Muscle layer of colon (tissue), 2 donors: ENCODE data around the gene FEV.

ENCODE experiments used
- H3K27ac ChIP-seq: one replicate; pipeline ENCODE4 v1.7.0; 2013; ENCODE audit warnings: low read depth, mild to moderate bottlenecking, low read length, moderate library complexity
- H3K27me3 ChIP-seq, 2 donors: one replicate each; pipeline ENCODE4 v1.7.0; 2013; ENCODE audit warnings: low read length in 2 of 2, mild to moderate bottlenecking in 2 of 2; ENCODE audit not compliant: insufficient read depth in 2 of 2, control insufficient read depth in 1 of 2
- H3K36me3 ChIP-seq: one replicate; pipeline ENCODE4 v1.7.0; 2013; ENCODE audit warnings: mild to moderate bottlenecking, low read length; ENCODE audit not compliant: insufficient read depth
- H3K4me1 ChIP-seq: one replicate; pipeline ENCODE4 v1.7.0; 2013; ENCODE audit warnings: mild to moderate bottlenecking, low read length; ENCODE audit not compliant: insufficient read depth
- H3K4me3 ChIP-seq, 2 donors: one replicate each; pipeline ENCODE4 v1.7.0; 2013; ENCODE audit warnings: low read length in 2 of 2, low read depth in 1 of 2, mild to moderate bottlenecking in 1 of 2, moderate library complexity in 1 of 2
- H3K9ac ChIP-seq: one replicate; pipeline ENCODE4 v1.7.0; 2013; ENCODE audit warnings: low read length
- H3K9me3 ChIP-seq: one replicate; pipeline ENCODE4 v1.7.0; 2013; ENCODE audit warnings: mild to moderate bottlenecking, low read length
- donor health status: abdominal sarcoma.
- donor health status: Adenocarcinoma of cecum.

Gene FEV

DNA sequence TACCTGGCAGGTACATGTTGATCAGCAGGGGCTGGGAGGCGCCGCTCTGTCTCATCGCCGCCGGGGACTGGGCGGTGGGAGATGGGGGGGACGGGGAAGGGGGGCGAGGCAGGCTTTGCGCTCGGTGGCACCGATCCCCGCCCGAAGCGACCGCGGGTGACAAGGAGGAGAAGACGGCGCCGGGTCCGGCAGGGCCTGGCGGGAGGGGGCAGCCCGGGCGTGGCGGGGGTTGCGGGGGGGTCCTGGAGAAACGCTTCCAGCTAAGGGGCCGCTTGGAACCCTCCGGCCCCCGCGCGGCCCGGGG, at the start of gene FEV:
FEV (minus strand) TSS at position 164 of the 304 bp plus-strand sequence; CDS start at position 55, 109 bp downstream.
- H3K9me3 ChIP-seq = peaks cover 4% of the 10 kb centered on the region
- H3K27me3 ChIP-seq = peaks cover 66 to 88% of the 10 kb centered on the region in 2 donors
- peaks cover 18% of the 10 kb centered on the region for H3K4me1 ChIP-seq
- H3K9ac ChIP-seq = no peak within 1 kb of the TSS
- no peak within 1 kb of the TSS for H3K27ac ChIP-seq
- no peaks in the 10 kb centered on the region for H3K36me3 ChIP-seq
- peak within 1 kb of the TSS in 1 of 2 donors; percentile 20 for H3K4me3 ChIP-seq

DNA sequence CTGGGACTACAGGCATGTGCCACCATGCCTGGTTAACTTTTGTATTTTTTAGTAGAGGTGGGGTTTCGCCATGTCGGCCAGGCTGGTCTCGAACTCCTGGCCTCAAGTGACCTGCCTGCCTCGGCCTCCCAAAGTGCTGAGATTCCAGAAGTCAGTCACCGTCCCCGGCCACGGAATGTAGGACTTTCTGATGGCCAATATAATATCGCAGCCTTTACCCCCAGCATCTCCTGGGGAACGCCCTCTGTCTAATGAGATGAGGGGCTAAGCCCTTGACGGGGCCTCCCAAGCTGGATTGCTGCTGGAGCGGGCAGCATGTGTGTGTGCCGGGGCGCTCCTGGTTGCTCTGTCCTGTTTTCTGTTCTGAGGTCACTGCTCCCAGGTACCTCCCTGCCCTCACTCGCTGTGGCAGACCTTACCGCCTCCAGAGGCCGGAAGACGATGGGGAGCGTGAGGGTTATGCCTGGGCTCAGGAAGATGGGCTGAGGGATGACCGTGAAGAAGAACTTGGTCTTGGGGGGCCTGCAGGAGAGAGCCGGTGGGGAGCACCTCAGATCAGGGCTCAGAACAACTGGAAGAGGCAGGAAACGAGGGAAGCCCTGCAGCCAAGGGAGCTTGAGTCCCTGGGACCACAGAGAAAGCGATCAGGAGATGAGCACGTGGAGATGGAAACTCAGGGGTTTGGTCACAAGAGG, 47.2 kb upstream of the FEV start:
- H3K4me3 ChIP-seq = no peak overlapping the region
- peaks cover 0 to 26% of the 10 kb centered on the region in 2 donors for H3K27me3 ChIP-seq
- no peak overlapping the region for H3K9ac ChIP-seq
- H3K4me1 ChIP-seq = no peaks in the 10 kb centered on the region
- no peak overlapping the region for H3K27ac ChIP-seq
- H3K9me3 ChIP-seq = no peaks in the 10 kb centered on the region
- no peaks in the 10 kb centered on the region for H3K36me3 ChIP-seq

DNA sequence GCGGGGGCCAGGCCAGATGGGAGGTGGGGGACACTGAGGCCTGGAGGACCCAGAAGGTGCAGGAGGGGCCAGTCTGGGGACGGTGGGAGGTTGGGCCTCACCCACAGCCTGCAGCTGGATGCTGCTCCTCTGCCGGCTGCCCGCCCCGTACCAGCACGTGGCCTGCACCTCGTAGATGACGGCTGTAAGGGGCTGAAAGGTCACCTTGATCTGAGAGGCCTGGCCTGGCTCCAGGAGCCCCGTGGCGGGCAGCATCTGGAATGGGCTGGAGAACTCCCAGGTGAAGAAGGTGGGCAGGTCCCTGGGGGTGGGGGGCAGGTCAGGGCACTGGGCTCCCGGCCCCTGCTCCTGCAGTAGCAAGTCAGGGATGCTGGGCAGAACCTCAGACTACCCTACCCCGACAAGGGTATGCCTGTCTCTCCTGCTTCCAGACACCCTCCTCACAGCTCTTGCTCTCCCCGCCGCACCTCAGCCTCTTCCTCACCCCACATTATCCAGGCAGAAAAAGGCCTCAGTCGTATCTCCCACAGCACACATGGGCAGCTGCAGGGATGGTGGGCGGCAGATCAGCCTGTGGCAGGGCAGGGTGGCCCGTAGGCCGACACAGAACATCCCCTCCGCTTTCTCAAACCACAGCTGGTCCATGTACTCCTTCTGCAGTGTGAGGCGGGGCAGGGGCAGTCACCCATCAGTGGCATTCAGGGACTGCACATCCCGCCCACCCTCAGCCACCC, 46.2 kb upstream of the FEV start:
- Histone ChIP-seq H3K9ac (no peak overlapping the region), H3K4me3 (no peak overlapping the region), H3K27me3 (peaks cover 0 to 26% of the 10 kb centered on the region in 2 donors), H3K36me3 (no peaks in the 10 kb centered on the region), H3K27ac (no peak overlapping the region), H3K9me3 (no peaks in the 10 kb centered on the region), H3K4me1 (no peaks in the 10 kb centered on the region)

DNA sequence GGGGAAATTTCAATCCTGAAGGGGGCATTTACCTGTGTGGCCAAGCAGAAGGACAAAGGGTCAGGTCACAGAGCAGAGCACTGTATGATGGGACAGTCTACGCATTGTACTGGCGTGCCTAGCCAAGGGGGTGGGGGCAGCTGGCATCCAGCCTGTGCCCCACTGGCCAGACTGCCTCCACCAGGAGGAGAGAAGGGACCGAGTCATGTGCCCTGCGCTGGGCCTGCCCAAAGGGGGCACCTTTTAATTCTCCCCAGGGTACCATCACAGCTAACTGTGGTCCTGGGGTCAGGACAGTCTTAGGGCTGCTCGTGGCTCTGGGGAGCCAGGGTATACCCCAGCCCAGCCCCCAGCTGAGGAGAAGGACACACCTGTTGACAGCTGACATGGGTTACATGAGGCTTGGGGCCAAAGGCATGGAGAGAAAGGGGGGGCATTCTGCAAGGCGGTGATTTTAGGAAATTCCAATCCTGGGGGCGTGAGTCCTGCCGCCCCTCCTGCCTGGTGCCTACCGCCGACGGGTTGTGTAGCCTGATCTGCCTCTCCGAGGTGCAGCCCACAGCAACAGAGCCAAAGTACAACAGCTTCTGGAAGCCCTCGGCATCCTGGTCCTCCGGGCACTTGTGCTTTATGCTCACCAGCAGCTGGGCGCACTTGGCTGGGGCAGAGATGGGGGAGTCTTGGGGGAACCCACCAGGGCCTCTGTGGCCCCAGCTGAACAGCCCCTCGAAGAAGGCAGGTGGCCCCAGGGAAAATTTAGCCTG, 45.4 kb upstream of the FEV start:
- H3K4me1 ChIP-seq = no peaks in the 10 kb centered on the region
- no peak overlapping the region for H3K4me3 ChIP-seq
- no peak overlapping the region for H3K27ac ChIP-seq
- H3K9me3 ChIP-seq = no peaks in the 10 kb centered on the region
- H3K9ac ChIP-seq = no peak overlapping the region
- peaks cover 0 to 26% of the 10 kb centered on the region in 2 donors for H3K27me3 ChIP-seq
- no peaks in the 10 kb centered on the region for H3K36me3 ChIP-seq

DNA sequence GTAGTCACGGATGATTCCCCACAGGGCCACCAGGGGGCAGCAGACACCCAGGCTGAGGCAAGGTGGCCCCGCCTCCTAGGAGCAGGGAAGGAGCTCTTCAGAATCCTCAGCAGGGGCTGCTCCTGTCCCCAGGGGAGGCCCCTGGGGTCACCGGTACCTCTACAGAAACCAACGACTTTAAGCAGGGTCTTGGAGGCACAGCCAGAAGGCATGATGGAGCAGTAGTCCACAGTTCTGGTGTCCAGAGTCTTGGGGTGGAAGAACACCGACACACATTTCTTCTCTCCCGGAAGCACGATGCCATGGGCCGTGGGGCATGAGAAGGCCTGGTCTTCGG, 44.8 kb upstream of the FEV start:
- H3K27me3 ChIP-seq = peaks cover 0 to 26% of the 10 kb centered on the region in 2 donors
- no peaks in the 10 kb centered on the region for H3K36me3 ChIP-seq
- no peak overlapping the region for H3K4me3 ChIP-seq
- H3K9ac ChIP-seq = no peak overlapping the region
- no peaks in the 10 kb centered on the region for H3K9me3 ChIP-seq
- no peak overlapping the region for H3K27ac ChIP-seq
- H3K4me1 ChIP-seq = no peaks in the 10 kb centered on the region

DNA sequence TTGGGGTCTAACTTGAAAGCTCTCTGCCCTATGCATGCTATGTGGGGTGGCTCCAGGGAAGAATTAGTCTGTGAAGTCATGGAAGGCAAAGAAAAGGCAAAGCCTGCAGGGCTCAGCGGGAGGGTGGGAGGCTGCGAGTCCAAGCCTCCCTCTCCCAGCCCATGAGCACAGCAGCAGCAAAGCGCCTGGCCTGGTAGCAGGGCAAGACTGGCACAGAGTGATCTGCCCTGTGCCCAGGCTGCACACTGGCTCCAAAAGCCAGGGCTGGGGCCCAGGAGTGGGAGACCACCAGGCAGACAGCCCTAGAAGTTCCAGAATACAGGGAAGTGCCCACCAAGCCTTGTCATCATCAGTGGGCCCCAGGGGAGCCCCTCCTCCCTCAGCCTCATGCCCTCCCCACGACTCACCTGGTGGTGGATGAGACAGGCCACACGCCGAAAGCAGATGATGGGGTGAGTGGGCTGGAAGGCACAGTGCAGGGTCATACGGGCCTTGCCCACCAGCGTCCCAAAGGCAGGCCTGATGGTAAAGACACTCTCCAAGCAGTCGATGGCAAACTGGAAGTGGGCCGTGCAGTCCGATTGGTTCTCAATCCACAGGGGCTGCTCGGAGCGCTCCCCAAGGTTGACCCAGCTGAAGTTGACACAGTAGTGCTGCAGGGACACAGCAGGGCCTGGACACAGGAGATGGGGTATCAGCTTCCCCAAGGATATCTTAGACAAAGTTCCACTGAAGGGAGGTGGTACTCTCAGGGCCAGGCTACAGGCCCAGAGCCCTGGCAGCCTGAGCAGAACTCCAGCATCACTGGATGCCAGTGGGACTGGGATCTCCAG, 44.2 kb upstream of the FEV start:
- H3K27me3 ChIP-seq = peaks cover 0 to 26% of the 10 kb centered on the region in 2 donors
- no peaks in the 10 kb centered on the region for H3K4me1 ChIP-seq
- no peak overlapping the region for H3K27ac ChIP-seq
- H3K9me3 ChIP-seq = no peaks in the 10 kb centered on the region
- no peak overlapping the region for H3K9ac ChIP-seq
- H3K36me3 ChIP-seq = no peaks in the 10 kb centered on the region
- no peak overlapping the region for H3K4me3 ChIP-seq

DNA sequence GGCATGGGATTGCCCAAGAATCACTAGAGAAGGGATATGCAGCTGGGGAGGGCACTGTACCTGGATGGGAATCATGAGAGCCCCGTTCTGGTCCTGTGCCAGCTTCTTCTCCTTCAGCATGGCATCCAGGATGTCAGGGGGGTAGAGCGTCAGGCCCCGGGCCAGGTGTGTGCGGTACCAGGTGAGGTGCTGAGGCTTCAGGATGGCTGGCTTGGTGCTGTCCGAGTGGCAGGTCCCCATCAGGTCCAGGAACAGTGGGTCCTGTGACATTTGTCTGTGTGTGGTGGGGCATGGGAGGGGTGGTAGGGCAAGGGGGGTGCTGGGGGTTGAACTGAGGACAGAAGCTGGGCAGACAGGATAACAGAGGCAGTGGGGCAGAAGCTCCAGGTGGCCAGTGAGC, 43.2 kb upstream of the FEV start:
- Histone ChIP-seq H3K9ac (no peak overlapping the region), H3K36me3 (no peaks in the 10 kb centered on the region), H3K4me3 (no peak overlapping the region), H3K4me1 (no peaks in the 10 kb centered on the region), H3K27me3 (peaks cover 0 to 26% of the 10 kb centered on the region in 2 donors), H3K27ac (no peak overlapping the region), H3K9me3 (no peaks in the 10 kb centered on the region)

DNA sequence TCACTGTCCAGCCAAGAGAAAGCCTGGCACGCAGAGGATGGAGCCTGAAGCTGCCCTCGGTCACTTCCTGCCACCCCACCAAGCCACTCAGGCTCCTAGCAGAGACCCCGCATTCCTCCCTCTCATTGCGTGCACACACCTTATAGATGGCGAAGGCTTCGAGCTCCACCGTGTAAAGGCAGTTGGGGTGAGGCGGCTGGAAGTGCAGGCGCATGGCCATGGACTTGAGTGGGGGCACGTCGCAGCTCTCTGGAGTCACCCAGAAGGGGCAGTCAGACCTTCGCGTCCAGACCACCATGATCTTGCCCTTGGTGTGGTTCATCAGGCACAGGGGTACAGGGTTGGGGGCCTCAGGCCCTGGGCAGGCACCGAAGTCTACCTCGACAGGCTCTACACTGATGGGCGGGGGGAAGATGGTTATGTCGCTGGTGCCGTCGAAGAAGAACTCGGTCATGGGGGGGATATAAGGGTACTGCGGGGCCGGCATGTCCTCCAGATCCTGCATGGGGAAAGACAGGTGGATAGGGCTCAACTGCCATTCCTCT, 42.6 kb upstream of the FEV start:
- H3K9ac ChIP-seq = no peak overlapping the region
- H3K27ac ChIP-seq = no peak overlapping the region
- H3K4me3 ChIP-seq = no peak overlapping the region
- no peaks in the 10 kb centered on the region for H3K4me1 ChIP-seq
- peaks cover 0 to 26% of the 10 kb centered on the region in 2 donors for H3K27me3 ChIP-seq
- no peaks in the 10 kb centered on the region for H3K9me3 ChIP-seq
- no peaks in the 10 kb centered on the region for H3K36me3 ChIP-seq

DNA sequence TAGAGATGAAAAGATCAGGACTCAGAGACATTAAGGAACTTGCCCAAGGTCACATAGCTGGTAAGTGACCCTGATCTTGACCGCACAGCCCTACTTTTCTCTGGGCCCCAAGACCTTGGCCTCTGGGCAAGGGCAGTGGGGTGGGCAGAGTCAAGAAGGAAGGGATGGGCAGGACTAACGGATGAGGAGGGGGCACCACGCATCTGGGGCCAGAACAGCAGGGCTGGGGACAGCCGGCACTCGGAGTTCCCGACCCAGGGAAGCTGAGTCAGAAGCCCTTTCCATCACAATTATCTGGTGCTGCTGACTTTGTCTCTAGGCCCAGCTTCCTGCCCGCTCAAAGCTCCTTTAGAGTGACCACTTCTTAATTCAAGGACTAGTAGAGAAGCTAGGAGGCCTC, 42.0 kb upstream of the FEV start:
- no peaks in the 10 kb centered on the region for H3K4me1 ChIP-seq
- no peak overlapping the region for H3K4me3 ChIP-seq
- no peak overlapping the region for H3K27ac ChIP-seq
- no peaks in the 10 kb centered on the region for H3K36me3 ChIP-seq
- peaks cover 0 to 26% of the 10 kb centered on the region in 2 donors for H3K27me3 ChIP-seq
- no peak overlapping the region for H3K9ac ChIP-seq
- H3K9me3 ChIP-seq = no peaks in the 10 kb centered on the region

DNA sequence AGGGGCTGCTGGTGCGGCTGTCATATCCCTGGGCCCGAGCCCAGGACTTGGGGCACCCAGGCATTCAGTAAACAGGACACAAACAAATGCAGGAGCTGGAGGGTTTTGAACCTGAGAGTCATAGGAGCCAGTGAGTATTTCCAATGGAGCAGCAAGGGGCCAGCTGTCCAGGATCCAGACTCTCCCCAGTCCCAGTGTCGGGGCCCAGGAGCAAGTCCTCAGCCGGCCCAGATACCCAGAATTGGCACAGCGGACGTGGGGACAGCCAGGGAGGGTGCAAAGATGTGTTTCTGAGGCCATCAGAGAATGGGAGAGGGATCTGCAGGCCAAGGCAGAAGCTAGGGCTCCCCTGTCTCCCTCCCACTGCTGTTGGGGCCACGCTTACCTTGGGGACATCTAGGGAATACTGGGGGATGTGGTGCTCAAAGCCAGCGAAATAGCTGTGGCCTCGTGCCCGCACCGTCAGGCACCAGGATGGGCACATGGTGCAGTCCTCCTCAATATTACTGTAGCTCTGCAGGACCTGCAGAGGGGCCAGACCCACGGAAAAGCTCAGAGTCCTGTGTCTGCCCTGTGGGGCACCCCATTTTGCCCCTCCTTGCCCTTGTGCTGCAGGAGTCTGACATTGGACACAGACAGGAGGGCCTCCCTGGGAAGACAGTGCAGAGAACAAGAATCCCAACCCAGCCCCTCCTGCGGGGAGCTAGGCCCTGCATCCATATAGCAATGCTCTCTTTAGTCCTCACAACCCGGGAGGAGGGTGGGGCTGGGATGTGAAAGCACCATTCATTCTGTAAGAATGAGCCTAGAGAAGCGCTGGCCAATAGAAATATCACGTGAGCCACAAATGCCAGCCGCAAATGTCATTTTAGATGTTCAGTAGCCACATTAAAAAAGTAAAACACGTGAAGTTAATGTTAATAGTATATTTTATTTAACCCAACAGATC, 40.9 kb upstream of the FEV start:
- no peak overlapping the region for H3K4me3 ChIP-seq
- no peak overlapping the region for H3K9ac ChIP-seq
- H3K36me3 ChIP-seq = no peaks in the 10 kb centered on the region
- H3K27ac ChIP-seq = no peak overlapping the region
- peaks cover 0 to 20% of the 10 kb centered on the region in 2 donors for H3K27me3 ChIP-seq
- no peaks in the 10 kb centered on the region for H3K9me3 ChIP-seq
- no peaks in the 10 kb centered on the region for H3K4me1 ChIP-seq
